Cardiac fibroblast (primary cell): ENCODE measurements around the gene NHSL2.

Experiments used
- DNase-seq, 2 donors: peaks; one replicate each; pipeline versions ENCODE4 v3.0.0 to v3.0.0-alpha.2; 2010; ENCODE audit warnings: low read depth in 2 of 2
- H3K4me3 ChIP-seq, 2 donors: replicated peaks in 1 of 2; 1 replicate in 1 of 2; 2 replicates in 1 of 2; pipeline ENCODE4 v1.5.1; 2011; ENCODE audit warnings: low read depth in 2 of 2, low read length in 2 of 2, mild to moderate bottlenecking in 2 of 2, moderate library complexity in 1 of 2
- CTCF ChIP-seq: IDR thresholded peaks from one replicate; pipeline ENCODE4 v1.5.1; 2011; ENCODE audit warnings: low read depth, mild to moderate bottlenecking, low read length, inconsistent platforms

Gene NHSL2

GRCh38 chrX:71995122-71995521 is 84.5 kb downstream of the NHSL2 start:
- no peak for TF ChIP-seq CTCF
- no peak for DNase-seq
- H3K4me3 ChIP-seq, result no peak overlapping the region

- no peak for TF ChIP-seq CTCF
- DNase-seq, result no peak
- H3K4me3 ChIP-seq, result no peak overlapping the region
Observed at GRCh38 chrX:71996136-71996535, 85.5 kb downstream of the NHSL2 start.

- no peak overlapping the region for H3K4me3 ChIP-seq
- TF ChIP-seq CTCF, result no peak
- peak; percentile 11 to 55 for DNase-seq
Observed at GRCh38 chrX:71996826-71997225, 86.2 kb downstream of the NHSL2 start.

DNA sequence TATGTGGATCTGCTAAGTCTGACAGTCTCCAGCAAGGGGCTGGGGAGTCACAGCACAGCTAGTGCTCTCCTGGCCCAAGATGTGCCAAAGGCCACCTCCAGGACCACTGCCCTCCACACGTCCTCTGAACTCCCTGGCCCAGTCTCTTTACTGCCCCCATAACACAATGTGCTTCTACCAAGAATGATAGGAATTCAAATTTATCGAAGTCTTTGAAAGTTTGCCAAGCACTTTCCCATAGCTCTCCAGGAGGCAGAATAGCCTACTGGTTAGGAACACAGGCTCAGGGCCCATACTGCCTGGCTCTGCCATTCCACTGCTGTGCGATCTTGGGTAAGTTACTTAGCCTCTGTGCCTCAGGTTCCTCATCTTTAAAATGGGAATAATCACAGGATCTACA is 86.7 kb downstream of the NHSL2 start:
- H3K4me3 ChIP-seq, result no peak overlapping the region
- TF ChIP-seq CTCF, result no peak
- DNase-seq, result peak in 1 of 2 donors; percentile 38

DNA sequence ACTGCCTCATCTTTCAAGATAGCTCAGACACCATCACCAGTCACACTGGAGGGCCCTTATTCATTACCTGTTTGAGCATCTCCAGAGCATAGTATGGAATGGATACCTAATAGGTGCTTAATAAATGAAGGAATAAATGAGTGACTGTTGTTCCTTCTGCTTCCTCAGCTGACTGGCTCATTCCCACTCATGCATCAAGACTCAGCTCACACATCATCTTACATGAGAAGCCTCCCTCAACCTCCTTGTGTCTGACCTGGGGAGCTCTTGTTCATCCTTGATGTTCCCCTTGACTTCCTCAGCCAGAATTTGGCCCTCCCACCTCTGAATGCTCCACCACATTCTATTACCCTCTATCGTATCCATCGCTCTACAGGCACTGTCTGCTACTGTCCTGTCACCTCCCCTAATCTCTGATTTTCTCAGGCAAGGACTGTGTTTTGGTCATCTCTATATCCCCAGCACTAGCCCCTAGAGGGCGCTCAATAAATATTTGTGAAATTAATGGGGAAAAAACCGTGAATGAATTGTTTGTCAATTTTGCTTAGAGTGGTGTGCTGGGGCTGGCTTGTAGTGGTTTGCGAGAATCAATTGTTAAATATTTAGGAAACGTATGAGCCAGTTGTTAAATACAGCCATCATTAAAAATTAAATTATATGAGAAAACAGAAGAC is 88.3 kb downstream of the NHSL2 start:
- peak; percentile 33 to 39 for DNase-seq
- no peak overlapping the region for H3K4me3 ChIP-seq

DNA sequence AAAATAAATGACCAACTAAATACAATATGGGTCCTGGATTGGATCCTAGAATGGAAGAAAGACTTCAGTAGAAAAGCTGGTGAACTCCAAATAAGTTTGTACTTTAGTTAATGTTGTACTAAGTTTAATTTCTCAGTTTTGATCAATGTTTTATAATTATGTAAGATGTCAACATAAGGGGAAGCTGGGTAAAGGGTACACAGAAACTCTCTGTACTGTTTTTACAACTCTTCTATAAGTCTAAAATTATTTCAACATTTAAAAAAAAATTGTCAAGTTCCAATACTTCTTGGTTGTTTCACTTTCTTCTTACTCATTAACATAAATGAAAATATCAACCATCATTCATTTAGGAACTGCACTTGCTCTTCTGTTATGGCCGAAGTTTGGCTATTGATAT is 88.9 kb downstream of the NHSL2 start:
- no peak overlapping the region for H3K4me3 ChIP-seq
- DNase-seq, result no peak
- TF ChIP-seq CTCF, result no peak

More for the DNA sequence above, 88.3 kb downstream of the NHSL2 start:
- TF ChIP-seq CTCF, result peak; percentile 54

DNA sequence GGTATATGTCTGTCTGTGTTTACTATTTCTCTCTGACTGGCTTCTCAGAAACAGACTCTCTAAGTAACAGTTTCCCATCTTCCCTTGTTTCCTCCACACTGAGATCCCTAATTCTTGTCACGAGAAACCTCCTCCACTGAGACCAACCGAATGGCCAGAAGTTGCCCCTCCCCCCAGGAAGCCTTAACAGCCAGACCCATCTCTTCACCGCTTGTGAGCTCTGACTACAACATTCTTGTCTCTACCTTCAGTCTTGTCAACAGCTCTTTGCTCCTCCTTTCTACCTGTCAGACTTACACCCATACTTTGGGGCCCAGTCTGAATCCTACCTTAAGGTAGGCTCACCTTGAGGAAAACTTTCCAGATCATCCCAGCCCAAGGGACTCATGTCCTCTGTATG is 90.8 kb downstream of the NHSL2 start:
- TF ChIP-seq CTCF, result no peak
- no peak for DNase-seq
- no peak overlapping the region for H3K4me3 ChIP-seq
